DND-41 (cell line): ENCODE results near the gene DNAH17.

ENCODE experiments used
- EZH2 ChIP-seq: IDR thresholded peaks from 3 replicates; pipeline ENCODE4 v1.6.1; 2012; ENCODE audit warnings: borderline replicate concordance, low read depth, mild to moderate bottlenecking, moderate library complexity, low read length, inconsistent platforms; ENCODE audit not compliant: severe bottlenecking
- TF ChIP-seq, protein P1 (sequence below): IDR thresholded peaks from 2 replicates; pipeline ENCODE4 v1.5.1; 2012; ENCODE audit warnings: borderline replicate concordance, low read length, moderate library complexity, mild to moderate bottlenecking; ENCODE audit not compliant: poor library complexity, severe bottlenecking; ENCODE audit errors: extremely low read depth

DNA sequence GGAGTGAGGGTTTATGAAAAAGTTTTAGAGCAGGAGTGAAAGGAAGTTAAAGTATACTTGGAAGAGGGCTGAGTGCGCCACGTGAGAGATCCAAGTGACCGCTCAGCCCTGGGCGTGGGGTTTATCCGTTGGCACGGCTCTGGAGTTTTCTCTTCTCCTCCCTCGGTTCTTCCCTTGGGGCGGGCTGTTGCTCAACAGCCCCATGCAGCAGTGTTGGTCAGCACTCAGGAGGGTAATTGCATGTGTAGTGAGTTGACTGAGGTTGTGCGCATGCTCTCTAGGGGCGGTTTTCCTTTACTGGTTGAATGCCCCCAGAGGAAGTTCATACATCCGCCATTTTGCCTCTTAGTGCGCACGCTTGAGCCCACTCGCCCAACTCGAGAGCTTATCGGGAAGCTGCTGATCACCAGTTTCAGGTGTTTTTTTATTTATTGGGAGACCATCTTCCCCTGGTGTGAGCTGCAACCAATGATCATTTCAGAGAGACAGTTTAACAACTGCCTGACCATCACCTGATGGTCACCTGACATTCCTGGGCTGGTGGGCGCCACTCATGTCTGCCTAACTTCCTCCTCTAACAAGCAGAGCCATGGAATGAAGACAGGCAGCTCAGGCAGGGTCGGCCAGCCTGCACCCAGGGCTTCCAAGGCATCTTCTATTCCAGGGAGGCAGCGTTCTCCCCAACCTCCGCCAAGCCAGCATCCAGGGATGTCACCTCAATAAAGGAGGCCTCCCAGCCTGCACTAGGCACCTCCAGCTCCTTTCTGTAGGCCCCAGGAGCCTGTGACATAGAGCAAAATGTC is 41.3 kb upstream of the DNAH17 start:
- TF ChIP-seq, protein P1, sequence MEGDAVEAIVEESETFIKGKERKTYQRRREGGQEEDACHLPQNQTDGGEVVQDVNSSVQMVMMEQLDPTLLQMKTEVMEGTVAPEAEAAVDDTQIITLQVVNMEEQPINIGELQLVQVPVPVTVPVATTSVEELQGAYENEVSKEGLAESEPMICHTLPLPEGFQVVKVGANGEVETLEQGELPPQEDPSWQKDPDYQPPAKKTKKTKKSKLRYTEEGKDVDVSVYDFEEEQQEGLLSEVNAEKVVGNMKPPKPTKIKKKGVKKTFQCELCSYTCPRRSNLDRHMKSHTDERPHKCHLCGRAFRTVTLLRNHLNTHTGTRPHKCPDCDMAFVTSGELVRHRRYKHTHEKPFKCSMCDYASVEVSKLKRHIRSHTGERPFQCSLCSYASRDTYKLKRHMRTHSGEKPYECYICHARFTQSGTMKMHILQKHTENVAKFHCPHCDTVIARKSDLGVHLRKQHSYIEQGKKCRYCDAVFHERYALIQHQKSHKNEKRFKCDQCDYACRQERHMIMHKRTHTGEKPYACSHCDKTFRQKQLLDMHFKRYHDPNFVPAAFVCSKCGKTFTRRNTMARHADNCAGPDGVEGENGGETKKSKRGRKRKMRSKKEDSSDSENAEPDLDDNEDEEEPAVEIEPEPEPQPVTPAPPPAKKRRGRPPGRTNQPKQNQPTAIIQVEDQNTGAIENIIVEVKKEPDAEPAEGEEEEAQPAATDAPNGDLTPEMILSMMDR = no peak
- TF ChIP-seq EZH2 = no peak
